CD4-positive, alpha-beta T cell treated with Interleukin-6 at 100 ng/mL for 8 hours (primary cell): ENCODE measurements around the gene KCTD4.

Experiments used
- DNase-seq: peaks from one replicate; pipeline ENCODE4 v3.0.0-alpha.2; 2020; ENCODE audit warnings: mixed read lengths, low spot score

Gene KCTD4

GRCh38 chr13:45174478-45174877 is 26.4 kb downstream of the KCTD4 start:
- DNase-seq: no peak

- no peak for DNase-seq
These were observed 32.3 kb downstream of the KCTD4 start for GRCh38 chr13:45168555-45168930.

GRCh38 chr13:45167611-45168554 is 33.0 kb downstream of the KCTD4 start:
- DNase-seq: no peak

- DNase-seq: no peak
These were observed 34.0 kb downstream of the KCTD4 start for GRCh38 chr13:45166858-45167257.

GRCh38 chr13:45162821-45163220 is 38.0 kb downstream of the KCTD4 start:
- no peak for DNase-seq

GRCh38 chr13:45162194-45162593 is 38.7 kb downstream of the KCTD4 start:
- no peak for DNase-seq

GRCh38 chr13:45156565-45157361 is 44.1 kb downstream of the KCTD4 start:
- DNase-seq: no peak

- DNase-seq: no peak
These were observed 50.9 kb downstream of the KCTD4 start for GRCh38 chr13:45149964-45150363.

- DNase-seq: no peak
These were observed 57.5 kb downstream of the KCTD4 start for GRCh38 chr13:45143346-45143751.
